Fibroblast of upper back skin (primary cell): ENCODE data around the gene HAGHL.
"Not testable (repeated sequence)": the region's sequence is repeated elsewhere in the genome, so short reads cannot be mapped to it uniquely, and the experiment has no call there.

Source experiments
- DNase-seq: peaks from one replicate; pipeline ENCODE4 v3.0.0-alpha.2; 2013

HAGHL gene

GRCh38 chr16:689175-689897 lies 37.6 kb upstream of the HAGHL start:
- DNase-seq: no peak

GRCh38 chr16:691242-691641 lies 35.7 kb upstream of the HAGHL start:
- not testable (repeated sequence) for DNase-seq

- no peak for DNase-seq
Measured at GRCh38 chr16:692356-693108, 34.4 kb upstream of the HAGHL start.

GRCh38 chr16:693364-693763 lies 33.5 kb upstream of the HAGHL start:
- DNase-seq: no peak

GRCh38 chr16:693766-694165 lies 33.1 kb upstream of the HAGHL start:
- no peak for DNase-seq

- DNase-seq: no peak
Measured at GRCh38 chr16:694187-694862, 32.6 kb upstream of the HAGHL start.

- no peak for DNase-seq
Measured at GRCh38 chr16:694863-695354, 32.0 kb upstream of the HAGHL start.

- no peak for DNase-seq
Measured at GRCh38 chr16:695355-696089, 31.4 kb upstream of the HAGHL start.

GRCh38 chr16:698911-699671 lies 27.8 kb upstream of the HAGHL start:
- no peak for DNase-seq

GRCh38 chr16:700684-701584 lies 26.0 kb upstream of the HAGHL start:
- DNase-seq: no peak

- no peak for DNase-seq
Measured at GRCh38 chr16:702341-702740, 24.6 kb upstream of the HAGHL start.

GRCh38 chr16:703406-703805 lies 23.5 kb upstream of the HAGHL start:
- no peak for DNase-seq

GRCh38 chr16:704047-704446 lies 22.9 kb upstream of the HAGHL start:
- DNase-seq: no peak

- no peak for DNase-seq
Measured at GRCh38 chr16:704552-705380, 22.1 kb upstream of the HAGHL start.

GRCh38 chr16:705431-706188 lies 21.3 kb upstream of the HAGHL start, which contains the start of gene FBXL16:
Gene FBXL16, minus strand, starts transcription at chr16:705801. Its CDS starts 8,396 bp downstream, at chr16:697405.
- no peak for DNase-seq

- no peak for DNase-seq
Measured at GRCh38 chr16:706189-707061, 20.5 kb upstream of the HAGHL start.

- no peak for DNase-seq
Measured at GRCh38 chr16:707062-707538, 19.8 kb upstream of the HAGHL start.

GRCh38 chr16:708019-708418 lies 18.9 kb upstream of the HAGHL start:
- no peak for DNase-seq
